ENCODE results near the gene MYO1D. TPM values are rescaled to one million over a fixed set of nuclear protein-coding genes. Genes with fewer than 3 reads are reported as not detected.

MYO1D gene
- total RNA-seq, 1 experiment from 2014 or later = 35.7 TPM

DNA sequence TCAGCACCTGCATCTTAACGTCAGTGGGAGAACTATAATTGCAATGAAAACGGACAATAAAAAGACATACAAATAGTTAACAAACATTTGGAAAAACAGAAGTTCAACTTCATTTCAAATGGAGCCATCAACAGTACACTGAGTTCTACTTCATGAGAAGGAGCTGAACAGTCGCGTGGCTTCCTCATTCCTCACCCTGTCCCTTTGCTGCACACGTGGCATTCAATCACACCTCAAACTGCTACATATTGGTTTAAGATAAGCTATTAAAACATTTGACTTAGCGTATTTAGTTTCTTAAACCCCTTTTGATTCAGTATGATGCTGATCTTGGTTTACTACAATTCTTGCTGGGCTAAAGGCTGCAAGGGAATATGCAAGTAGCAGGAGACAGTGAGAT is 313.3 kb downstream of the MYO1D start:
- no peaks in the 10 kb centered on the region for H3K4me1 ChIP-seq (ENCODE audit: control insufficient read depth in 1 of 2, insufficient read depth in 2 of 2, low read length in 2 of 2)
- no peak overlapping the region for H2AFZ ChIP-seq (ENCODE audit: low read depth, low read length, poor library complexity, severe bottlenecking)
- no peak overlapping the region for H3K4me3 ChIP-seq (replicated peaks in 1 of 2; ENCODE audit: low read depth in 1 of 2, low read length in 2 of 2)
- H3K9me3 ChIP-seq (ENCODE audit: control insufficient read depth in 1 of 2, insufficient read depth in 1 of 2, low read depth in 1 of 2, low read length in 2 of 2) = no peaks in the 10 kb centered on the region
- H3K36me3 ChIP-seq (ENCODE audit: control insufficient read depth in 1 of 2, insufficient read depth in 2 of 2, low read length in 2 of 2) = no peaks in the 10 kb centered on the region
- H3K9me2 ChIP-seq (ENCODE audit: insufficient read depth) = no peaks in the 10 kb centered on the region
- TF ChIP-seq, protein P1, sequence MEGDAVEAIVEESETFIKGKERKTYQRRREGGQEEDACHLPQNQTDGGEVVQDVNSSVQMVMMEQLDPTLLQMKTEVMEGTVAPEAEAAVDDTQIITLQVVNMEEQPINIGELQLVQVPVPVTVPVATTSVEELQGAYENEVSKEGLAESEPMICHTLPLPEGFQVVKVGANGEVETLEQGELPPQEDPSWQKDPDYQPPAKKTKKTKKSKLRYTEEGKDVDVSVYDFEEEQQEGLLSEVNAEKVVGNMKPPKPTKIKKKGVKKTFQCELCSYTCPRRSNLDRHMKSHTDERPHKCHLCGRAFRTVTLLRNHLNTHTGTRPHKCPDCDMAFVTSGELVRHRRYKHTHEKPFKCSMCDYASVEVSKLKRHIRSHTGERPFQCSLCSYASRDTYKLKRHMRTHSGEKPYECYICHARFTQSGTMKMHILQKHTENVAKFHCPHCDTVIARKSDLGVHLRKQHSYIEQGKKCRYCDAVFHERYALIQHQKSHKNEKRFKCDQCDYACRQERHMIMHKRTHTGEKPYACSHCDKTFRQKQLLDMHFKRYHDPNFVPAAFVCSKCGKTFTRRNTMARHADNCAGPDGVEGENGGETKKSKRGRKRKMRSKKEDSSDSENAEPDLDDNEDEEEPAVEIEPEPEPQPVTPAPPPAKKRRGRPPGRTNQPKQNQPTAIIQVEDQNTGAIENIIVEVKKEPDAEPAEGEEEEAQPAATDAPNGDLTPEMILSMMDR (IDR thresholded peaks at IDR 0.05 in 2 of 3, conservative IDR thresholded peaks at IDR 0.05 in 1 of 3; ENCODE audit: borderline replicate concordance in 1 of 3, insufficient read depth in 1 of 3, low read depth in 2 of 3, low read length in 2 of 3) = no peak
- TF ChIP-seq, protein P2, sequence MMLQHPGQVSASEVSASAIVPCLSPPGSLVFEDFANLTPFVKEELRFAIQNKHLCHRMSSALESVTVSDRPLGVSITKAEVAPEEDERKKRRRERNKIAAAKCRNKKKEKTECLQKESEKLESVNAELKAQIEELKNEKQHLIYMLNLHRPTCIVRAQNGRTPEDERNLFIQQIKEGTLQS (IDR thresholded peaks at IDR 0.05) = no peak
- TF ChIP-seq RAD21 (IDR thresholded peaks at IDR 0.05; ENCODE audit: low read depth) (no peak), SRF (IDR thresholded peaks at IDR 0.05; ENCODE audit: low read depth) (no peak)
- ChIA-PET CTCF (interaction anchor here (0.7 kb wide), 1 partner anchor 95 kb away, joined by 3 read pairs; no protein-coding TSS in a partner anchor), POLR2A (no interaction called here), RAD21 (ENCODE audit: low non-redundant PET in 1 of 2, low total read pairs in 2 of 2, uncharacterized antibody in 2 of 2, unreplicated experiment in 2 of 2) (no interaction called here)
- H3K27ac ChIP-seq (ENCODE audit: low read depth, low read length) = no peak overlapping the region
- DNase-seq (ENCODE audit: low read depth, low spot score) (no peak), ATAC-seq (no peak)
- H3K27me3 ChIP-seq (ENCODE audit: insufficient read depth, low read length) = no peaks in the 10 kb centered on the region
- no TSS peak for BruUV-seq (replicated peaks)
- H3K79me2 ChIP-seq (ENCODE audit: insufficient read depth, low read length) = no peaks in the 10 kb centered on the region
- H3K4me2 ChIP-seq (ENCODE audit: low read length) = no peak overlapping the region
- intact Hi-C loops (cut with micrococcal nuclease) = no loop called here
- no peak overlapping the region for H3K9ac ChIP-seq (ENCODE audit: low read length)
- no peaks in the 10 kb centered on the region for H4K20me1 ChIP-seq (ENCODE audit: insufficient read depth)

DNA sequence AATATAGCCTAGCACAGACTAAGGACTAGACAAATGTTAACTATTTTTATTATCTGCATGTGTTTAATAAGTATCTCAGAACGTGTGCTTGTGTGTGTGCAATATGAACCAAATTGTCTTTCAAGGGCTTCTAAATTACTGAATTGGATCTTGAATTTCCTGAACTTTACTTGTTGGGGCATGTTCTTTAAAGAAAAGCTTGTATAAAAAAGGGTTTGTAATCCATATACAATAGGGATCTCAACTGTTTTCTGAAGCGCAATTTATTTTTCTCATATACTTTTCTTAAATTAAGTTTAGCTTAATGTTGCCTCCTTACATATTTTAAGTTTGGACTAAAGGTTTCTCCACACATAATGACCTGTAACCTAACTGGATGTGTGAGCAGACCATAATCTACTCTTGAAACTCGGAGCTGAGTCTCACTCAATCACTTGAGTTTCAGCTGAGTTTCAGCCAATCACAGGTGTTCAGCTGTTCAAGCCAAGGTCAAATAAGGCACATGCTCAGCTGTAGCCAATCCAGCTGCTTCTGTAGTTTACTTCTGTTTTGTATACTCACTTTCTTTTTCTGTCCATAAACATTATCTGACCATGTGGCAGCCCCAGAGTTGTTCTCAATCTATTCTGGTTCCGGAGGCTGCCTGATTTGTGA is 317.8 kb downstream of the MYO1D start:
- CTCF ChIA-PET = no interaction called here
- no peak for TF ChIP-seq ELF1 (IDR thresholded peaks at IDR 0.05; ENCODE audit: borderline replicate concordance, low read depth)
- TF ChIP-seq, protein P3, sequence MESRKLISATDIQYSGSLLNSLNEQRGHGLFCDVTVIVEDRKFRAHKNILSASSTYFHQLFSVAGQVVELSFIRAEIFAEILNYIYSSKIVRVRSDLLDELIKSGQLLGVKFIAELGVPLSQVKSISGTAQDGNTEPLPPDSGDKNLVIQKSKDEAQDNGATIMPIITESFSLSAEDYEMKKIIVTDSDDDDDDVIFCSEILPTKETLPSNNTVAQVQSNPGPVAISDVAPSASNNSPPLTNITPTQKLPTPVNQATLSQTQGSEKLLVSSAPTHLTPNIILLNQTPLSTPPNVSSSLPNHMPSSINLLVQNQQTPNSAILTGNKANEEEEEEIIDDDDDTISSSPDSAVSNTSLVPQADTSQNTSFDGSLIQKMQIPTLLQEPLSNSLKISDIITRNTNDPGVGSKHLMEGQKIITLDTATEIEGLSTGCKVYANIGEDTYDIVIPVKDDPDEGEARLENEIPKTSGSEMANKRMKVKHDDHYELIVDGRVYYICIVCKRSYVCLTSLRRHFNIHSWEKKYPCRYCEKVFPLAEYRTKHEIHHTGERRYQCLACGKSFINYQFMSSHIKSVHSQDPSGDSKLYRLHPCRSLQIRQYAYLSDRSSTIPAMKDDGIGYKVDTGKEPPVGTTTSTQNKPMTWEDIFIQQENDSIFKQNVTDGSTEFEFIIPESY (IDR thresholded peaks at IDR 0.05; ENCODE audit: extremely low read depth, insufficient replicate concordance, low read length) = no peak
- TF ChIP-seq, protein P1 (IDR thresholded peaks at IDR 0.05 in 2 of 3, conservative IDR thresholded peaks at IDR 0.05 in 1 of 3; ENCODE audit: borderline replicate concordance in 1 of 3, insufficient read depth in 1 of 3, low read depth in 2 of 3, low read length in 2 of 3) = no peak
- no peak for TF ChIP-seq RAD21 (IDR thresholded peaks at IDR 0.05; ENCODE audit: low read depth)
- TF ChIP-seq YY1 (IDR thresholded peaks at IDR 0.05; ENCODE audit: extremely low read depth, insufficient replicate concordance, low read depth, low read length) = no peak
- no peak for TF ChIP-seq SRF (IDR thresholded peaks at IDR 0.05; ENCODE audit: low read depth)
- no peak for TF ChIP-seq ZFX (IDR thresholded peaks at IDR 0.05)
- no peak for TF ChIP-seq POLR2AphosphoS5 (IDR thresholded peaks at IDR 0.05; ENCODE audit: low read depth, low read length)
- TF ChIP-seq, protein P2 (IDR thresholded peaks at IDR 0.05) = no peak
- no peak for TF ChIP-seq JUND (IDR thresholded peaks at IDR 0.05)
- no peak for TF ChIP-seq ZNF274 (IDR thresholded peaks at IDR 0.05; ENCODE audit: low read depth, low read length)

More for the DNA sequence above, 317.8 kb downstream of the MYO1D start:
- no TSS peak for BruUV-seq (replicated peaks)
- Histone ChIP-seq H3K4me2 (ENCODE audit: low read length) (no peak overlapping the region), H3K4me3 (replicated peaks in 1 of 2; ENCODE audit: low read depth in 1 of 2, low read length in 2 of 2) (no peak overlapping the region), H3K9me3 (ENCODE audit: control insufficient read depth in 1 of 2, insufficient read depth in 1 of 2, low read depth in 1 of 2, low read length in 2 of 2) (no peaks in the 10 kb centered on the region), H3K27me3 (ENCODE audit: insufficient read depth, low read length) (no peaks in the 10 kb centered on the region), H3K9ac (ENCODE audit: low read length) (no peak overlapping the region), H3K4me1 (ENCODE audit: control insufficient read depth in 1 of 2, insufficient read depth in 2 of 2, low read length in 2 of 2) (no peaks in the 10 kb centered on the region), H3K9me2 (ENCODE audit: insufficient read depth) (no peaks in the 10 kb centered on the region), H3K36me3 (ENCODE audit: control insufficient read depth in 1 of 2, insufficient read depth in 2 of 2, low read length in 2 of 2) (no peaks in the 10 kb centered on the region), H4K20me1 (ENCODE audit: insufficient read depth) (no peaks in the 10 kb centered on the region), H3K79me2 (ENCODE audit: insufficient read depth, low read length) (no peaks in the 10 kb centered on the region), H2AFZ (ENCODE audit: low read depth, low read length, poor library complexity, severe bottlenecking) (no peak overlapping the region), H3K27ac (ENCODE audit: low read depth, low read length) (no peak overlapping the region)
- DNase-seq (ENCODE audit: low read depth, low spot score) (no peak), ATAC-seq (no peak)
- POLR2A ChIA-PET = no interaction called here
- intact Hi-C loops (cut with micrococcal nuclease) = no loop called here
- RAD21 ChIA-PET (ENCODE audit: low non-redundant PET in 1 of 2, low total read pairs in 2 of 2, uncharacterized antibody in 2 of 2, unreplicated experiment in 2 of 2) = no interaction called here

Data from HCT116 (cell line).